SIG-M5 treated with dmso at 0.1 percent for 504 hours (cell line): ENCODE results near the gene PATJ.
"Not testable (repeated sequence)": the region's sequence is repeated elsewhere in the genome, so short reads cannot be mapped to it uniquely, and the experiment has no call there.

Source experiments
- DNase-seq: peaks from one replicate; lab custom pipeline; 2025; ENCODE audit not compliant: unreplicated experiment; lab: John Stamatoyannopoulos, UW

The PATJ gene

DNA sequence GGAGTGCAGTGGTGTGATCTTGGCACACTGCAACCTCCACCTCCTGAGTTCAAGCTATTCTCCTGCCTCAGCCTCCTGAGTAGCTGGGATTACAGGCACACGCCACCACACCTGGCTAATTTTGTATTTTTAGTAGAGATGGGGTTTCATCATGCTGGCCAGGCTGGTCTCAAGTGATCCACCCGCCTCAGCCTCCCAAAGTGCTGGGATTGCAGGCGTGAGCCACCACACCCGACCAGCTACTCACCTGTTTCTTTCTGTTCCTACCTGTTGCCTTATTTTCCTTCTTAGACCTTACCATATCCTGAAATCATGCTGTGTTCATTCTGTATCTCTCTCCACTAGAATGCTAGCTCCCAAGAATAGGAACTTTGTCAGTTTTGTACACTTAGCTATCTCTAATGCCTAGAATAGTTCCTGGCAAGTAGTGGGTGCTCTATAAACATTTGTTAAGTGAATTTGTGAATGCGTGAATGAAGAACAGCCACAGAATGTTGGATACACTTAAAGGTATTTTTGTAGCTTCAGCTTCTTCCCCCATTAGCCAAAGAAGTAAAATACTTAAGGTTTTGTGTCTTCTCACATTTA, 137.7 kb downstream of the PATJ start:
- DNase-seq, result not testable (repeated sequence)

DNA sequence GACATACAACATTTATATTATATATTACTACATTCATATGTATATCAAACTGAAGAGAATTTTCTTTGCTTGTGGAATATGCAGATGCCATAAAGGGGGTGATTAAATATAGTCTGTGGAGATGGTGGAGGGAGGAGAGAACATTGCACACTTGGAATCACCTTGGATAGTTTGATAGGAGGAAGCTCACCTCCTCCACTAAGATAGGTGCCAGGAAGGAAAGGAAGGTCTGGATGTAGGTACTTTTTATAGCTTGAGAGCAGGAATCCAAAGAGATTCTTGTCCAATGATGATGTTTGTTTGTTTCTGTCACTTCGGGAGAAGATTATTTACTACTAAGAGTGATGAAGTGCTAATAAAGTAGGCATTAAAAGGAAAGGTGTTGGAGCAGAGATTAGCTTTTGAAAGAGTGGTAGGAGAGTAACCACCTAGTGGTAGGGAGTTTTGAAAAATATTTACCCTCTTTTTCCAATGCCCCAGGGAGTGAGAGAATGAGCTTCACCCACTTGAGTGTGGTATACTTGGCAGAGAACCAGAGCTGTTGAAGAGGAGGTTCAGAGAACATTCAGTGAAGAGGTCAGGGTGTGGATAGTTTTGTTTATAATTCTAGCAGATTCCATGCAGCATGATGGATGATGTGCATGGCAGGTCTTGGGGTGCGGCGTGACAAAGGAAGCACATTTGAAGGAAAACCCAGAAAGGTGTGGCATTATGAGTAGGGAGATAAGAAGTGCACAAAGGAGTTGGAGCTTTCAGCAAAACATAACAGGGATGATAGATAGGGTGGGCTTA, 145.0 kb downstream of the PATJ start:
- no peak for DNase-seq

DNA sequence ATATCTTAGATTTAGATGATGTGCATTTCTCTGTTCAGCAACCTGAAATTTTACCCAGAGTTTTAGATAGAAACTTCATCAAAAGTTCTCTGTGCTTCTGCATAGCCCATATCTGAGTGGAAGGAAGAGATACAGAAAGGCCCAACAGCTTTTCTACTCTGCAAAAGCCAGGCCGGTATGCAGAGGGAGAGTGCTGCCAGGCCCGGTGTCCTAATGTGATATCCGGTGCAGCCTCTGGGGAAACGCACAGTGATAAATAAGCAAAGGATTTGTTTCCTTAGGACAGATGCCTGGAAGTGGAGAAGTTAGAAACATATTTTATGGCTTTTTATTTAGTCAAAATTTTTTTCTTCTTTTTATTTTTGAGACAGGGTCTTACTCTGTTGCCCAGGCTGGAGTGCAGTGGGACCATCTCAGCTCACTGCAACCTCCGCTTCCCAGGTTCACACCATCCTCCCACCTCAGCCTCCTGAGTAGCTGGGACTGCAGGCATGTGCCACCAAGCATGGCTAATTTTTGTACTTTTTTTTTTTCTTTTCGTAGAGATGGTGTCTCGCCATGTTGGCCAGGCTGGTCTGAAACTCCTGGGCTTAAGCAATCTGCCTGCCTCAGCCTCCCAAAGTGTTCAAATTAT, 145.8 kb downstream of the PATJ start:
- DNase-seq, result no peak

DNA sequence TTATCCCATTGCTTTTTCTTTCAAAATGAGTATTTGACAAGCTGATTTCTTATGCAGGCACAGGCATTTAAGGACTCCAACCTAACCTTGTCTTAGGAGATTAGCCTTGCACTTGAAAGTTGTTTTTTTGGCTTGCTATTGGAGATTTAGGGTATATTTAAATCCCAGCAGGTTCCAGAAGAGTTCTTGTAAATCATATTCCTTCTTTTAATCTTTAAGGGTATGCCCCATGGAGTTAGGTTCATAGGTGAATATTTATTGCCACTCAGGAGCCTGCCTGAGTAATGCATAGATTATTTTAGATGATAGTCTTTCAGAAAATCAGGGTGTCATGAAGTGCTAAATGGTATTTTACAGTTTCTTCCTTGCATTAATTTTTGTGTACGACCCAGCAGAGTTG, 146.5 kb downstream of the PATJ start:
- DNase-seq, result no peak

DNA sequence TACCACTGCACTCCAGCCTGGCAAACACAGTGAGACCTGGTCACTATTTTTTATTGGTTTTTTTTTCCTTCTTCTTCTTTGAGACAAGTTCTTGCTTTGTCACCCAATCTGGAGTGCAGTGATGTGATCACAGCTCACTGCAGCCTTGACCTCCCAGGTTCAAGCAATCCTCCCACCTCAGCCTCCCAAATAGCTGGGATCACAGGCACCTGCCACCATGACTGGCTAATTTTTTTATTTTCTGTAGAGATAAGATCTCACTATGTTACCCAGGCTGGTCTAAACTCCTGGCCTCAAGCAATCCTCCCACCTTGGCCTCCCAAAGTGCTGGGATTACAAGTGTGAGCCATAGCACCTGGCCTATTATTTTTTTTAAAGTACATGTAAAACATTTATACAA, 148.2 kb downstream of the PATJ start:
- DNase-seq, result not testable (repeated sequence)

DNA sequence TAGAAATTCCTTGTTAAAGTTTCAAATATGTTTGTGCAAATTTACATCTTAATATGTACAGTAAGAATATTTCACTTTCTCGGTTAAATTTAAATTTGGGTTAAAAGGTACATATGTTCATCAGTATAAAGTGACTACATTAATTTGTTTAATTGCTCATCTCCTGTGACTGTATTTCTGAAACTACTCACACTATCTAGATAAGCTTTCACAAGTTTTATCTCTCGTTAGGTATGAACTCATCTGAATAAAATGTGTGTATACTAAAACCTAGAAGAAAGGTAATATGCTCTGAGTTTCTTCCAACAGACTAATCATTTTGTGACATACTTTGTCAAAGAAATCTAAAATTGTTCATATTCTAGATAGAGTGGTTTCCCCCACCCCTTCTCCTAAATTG, 150.7 kb downstream of the PATJ start:
- DNase-seq, result no peak

DNA sequence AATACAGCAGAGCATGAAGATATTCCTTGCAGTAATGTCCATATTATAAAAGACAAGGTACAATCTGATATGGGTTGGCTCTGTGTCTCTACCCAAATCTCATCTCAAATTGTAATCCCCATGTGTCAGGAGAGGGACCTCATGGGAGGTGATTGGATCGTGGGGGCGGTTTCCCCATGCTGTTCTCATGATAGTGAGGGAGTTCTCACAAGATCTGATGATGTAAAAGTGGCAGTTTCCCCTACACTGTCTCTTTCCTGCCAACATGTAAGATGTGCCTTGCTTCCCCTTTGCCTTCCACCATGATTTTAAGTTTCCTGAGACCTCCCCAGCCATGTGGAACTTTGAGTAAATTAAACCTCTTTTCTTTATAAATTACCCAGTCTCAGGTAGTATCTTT, 152.0 kb downstream of the PATJ start:
- DNase-seq, result not testable (repeated sequence)

DNA sequence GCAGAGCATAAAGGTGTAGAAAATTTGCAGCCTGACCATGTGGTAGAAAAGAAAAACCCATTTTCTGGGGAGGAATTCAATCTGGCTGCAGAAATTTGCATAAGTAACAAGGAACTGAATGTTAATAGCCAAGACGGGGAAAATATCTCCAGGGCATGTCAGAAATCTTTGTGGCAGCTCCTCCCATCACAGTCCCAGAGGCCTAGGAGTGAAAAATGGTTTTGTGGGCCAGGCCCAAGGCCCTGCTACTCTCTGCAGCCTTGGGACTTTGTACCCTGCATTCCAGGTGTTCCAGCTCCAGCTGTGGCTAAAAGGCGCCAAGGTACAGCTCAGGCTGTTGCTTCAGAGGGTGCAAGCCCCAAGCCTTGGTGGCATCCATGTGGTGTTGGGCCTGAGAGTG, 152.9 kb downstream of the PATJ start:
- no peak for DNase-seq

DNA sequence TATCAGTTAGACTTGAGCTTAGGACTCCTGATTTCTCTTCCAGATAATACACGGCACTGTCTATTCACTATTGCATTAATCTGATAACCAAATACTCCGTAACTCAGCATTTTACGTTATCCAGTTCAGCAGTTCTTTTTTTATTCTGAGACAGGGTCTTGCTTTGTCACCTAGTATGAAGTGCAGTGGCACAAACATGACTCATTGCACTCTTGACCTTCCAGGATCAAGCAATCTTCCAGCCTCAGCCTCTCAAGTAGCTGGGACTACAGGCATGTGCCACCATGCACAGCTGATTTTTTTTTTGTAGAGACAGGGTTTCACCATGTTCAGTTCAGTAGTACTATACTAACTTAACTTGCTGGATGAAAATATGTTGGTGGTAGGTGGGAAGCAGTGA, 156.4 kb downstream of the PATJ start:
- DNase-seq, result no peak

DNA sequence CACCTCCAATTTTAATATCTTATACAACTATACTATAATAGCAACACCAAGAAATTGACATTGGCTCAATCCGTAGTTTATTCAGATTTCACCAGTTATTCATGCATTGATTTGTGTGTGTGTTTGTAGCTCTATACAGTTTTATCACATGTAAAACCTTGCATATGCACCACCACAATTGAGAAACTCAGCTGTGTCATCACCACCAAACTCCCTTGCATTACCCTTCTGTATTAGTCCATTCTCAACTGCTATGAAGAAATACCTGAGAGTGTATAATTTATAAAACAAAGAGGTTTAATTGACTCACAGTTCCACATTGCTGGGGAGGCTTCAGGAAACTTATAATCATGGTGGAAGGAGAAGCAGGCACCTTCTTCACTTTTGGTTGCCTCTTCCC, 162.1 kb downstream of the PATJ start:
- no peak for DNase-seq

DNA sequence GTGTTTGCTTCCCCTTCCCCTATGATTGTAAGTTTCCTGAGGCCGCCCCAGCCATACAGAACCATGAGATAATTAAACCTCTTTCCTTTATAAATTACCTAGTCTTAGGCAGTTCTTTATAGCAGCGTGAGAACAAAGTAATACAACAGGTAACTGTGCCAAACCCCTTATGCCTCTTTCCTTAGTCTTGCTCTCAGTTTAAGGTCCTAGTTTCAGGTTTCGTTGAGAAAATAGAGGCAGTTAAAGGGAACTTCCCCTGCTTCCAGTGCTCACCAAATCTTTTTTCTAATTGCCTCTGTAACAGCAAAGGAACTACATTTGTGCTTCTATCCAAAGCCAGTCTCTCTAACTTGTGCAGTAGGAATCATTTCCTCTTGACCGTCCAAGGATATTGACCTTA, 164.8 kb downstream of the PATJ start:
- no peak for DNase-seq

DNA sequence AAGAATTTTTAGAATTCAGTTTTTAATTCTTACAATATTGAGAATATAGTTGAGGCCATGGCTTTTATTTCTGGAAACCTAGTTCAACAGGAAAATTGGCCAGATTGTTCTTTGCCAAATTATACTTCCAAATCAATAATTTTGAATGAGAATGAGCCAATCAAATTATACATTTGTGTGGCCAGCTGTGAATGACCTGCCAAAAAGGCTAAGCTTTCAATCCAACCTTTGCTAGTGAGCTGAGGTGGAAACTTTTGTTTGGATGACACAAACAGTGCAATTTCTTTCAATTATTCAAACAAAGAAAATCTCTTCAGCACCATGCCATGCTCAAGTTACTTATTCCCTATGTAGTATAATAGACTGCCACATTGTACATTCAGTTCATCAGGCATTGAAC, 167.8 kb downstream of the PATJ start:
- DNase-seq, result no peak

DNA sequence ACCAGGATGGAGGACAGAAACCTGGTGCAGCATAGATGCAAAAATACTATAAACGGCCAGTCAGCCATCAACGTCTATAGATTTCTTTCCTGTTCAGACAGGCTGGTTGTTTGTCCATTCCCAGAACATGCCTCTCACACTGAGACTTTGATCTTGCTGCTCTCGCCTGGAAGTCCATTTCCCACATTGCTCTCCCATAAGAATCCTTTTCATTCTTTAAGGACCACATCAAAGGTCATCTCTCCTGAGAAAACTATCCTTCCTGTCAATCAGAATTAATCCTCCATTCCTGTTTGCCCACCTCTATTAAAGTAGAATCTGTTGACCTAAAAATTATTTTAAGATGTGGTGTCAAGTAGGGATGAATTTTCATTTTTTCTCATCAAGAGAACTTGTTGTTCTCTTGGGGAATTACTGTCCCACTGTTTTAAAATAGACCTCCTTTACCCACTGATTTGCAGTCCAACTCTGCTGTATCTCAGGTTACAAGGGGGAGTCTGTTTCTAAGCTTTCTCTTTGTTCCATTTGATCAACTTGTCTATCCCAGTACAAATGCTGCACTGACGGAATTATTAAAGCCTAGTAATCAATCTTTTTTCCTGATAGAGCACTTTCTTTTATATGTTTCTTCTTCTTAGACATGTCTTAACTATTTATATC, 172.7 kb downstream of the PATJ start:
- DNase-seq, result no peak

DNA sequence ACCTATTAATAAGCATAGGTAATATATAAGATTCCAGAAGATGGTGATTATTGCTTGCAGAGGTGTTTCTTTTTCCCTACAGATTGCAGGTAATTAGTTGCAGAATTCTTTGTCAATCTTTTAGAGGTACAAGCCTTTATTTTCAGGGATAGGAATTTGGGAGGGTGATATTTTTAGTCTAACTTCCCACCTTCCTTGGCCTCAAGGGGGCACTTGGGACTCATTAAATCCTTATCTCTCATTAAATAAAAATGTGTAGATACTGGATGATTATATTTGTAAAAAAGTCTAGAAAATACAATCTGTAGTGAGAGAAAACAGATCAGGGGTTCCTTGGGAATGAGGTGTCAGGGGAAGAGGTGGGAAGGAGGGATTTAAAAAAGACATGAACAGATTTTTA, 179.2 kb downstream of the PATJ start:
- DNase-seq, result no peak

DNA sequence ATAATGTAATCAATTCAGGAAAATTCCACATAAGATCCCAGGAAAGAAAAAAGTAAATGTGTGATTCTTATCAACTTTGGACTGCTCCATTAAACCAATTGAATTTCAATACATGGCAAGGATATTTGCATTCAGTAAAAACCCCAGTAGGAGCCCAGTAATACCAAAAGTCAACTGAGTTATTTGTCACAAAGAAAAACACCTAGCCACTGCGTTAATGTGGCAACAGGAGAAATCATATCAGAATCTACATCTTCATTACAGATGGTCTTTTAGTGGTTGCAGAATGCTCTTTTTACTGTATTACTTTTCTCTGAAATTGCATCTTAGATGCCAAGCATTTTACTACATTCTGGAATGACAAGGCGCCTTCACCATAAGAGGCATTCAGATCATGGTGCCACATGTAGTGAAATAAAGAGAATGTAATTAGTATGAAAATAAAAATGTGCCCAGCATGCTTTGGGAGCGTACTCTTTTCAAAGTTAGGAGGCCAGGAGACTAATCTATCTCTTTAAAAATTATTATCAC, 180.7 kb downstream of the PATJ start:
- DNase-seq, result no peak

DNA sequence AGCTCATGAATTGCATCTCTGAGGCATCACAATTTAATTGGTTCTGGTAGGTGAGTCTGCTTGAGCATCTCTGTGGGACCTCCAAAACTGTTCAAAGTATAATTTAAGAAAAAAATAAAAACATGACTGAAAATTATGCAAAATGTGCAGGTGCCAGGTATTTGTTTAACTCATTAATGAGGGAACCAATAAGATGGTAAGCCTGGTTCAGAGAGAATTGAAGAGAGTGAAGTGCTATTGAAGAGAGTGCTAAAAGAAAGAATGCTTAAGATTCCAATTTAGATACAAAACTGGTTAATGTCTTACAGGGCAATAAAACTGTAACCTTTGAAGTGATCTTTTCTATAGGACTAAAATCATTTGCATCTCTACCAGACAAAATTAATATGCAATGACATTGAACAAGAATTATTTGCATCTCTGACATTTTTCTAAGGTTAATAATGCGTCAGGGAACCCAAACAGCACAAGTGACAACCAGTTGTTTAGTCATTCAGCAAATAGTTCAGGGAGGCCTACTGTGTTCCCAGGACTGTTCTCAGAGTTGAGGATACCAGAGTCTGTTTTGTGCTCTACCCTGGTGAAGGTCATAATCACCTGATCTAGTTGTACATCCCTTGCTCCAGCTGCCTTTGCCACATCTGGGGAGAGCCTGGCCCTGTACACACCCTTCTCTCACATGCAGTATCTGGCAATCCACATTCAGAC, 183.5 kb downstream of the PATJ start:
- DNase-seq, result no peak

DNA sequence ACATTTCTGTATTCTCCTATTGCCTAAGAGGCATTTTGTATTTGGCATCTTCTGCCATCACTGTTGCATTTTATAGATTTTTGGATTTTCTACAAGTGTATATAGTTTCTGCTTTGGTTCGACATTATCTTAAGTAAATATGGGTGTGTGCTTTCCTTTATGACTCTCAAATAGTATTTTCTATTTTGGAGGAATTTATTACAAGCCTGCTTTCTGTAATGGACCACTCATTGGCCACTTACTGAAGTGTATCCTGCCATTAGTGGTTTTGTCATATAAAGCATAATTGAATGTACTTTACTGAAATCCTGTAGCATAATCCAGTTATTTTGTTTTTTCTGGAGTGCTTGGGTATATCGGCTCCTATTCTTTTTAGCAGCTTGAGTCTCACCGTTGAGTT, 184.3 kb downstream of the PATJ start:
- DNase-seq, result no peak

DNA sequence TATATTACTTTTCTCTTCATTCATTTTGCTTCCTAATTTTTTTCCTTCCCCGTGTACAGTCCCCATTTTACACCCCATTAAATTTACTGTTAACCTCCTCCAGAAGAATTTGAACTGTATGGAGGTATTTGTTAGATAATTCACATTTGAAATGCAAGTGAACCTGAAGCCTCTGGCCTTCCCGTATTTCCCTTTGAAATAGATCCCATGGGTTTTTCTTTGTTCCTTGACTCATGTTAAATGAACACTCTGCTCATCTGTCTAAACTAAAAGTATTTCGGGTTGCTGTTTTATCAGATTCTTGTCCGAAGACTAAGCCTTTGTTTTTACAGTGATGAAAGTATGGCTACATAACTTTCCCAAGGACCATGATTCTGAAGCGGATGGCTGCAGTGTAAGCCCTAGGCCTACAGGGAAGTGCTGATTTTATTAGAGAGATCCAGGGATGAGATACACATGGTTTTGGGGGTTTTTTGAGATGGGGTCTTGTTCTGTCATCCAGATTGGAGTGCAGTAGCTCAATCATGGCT, 187.9 kb downstream of the PATJ start:
- DNase-seq, result no peak

DNA sequence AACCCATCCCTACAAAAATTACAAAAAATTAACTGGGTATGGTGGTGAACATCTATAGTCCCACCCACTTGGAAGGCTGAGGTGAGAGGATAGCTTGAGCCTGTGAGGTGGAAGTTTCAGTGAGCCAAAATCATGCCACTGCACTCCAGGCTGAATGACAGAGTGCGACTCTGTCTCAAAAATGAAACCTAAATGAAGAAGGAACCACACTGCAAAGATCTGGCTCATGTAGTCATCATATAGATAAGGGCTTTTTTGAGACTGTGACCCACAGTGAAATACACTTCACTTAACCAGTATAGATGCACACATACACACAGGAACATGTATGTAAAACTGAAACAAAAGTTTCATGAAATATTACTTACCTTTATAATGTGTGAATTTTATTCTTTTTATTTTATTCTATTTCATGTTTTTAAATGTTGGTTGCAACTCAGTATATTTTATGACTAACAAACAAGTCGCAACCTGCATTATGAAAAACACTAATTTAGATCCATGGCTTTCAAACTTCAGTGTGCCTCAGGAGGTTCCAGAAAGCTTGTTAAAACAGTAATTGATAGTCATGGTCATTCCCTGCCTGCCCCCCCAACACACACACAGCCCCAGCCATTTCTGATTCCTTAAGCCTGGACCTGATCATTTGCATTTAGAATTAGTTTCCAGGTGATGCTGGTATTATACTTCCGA, 189.5 kb downstream of the PATJ start:
- DNase-seq, result no peak

DNA sequence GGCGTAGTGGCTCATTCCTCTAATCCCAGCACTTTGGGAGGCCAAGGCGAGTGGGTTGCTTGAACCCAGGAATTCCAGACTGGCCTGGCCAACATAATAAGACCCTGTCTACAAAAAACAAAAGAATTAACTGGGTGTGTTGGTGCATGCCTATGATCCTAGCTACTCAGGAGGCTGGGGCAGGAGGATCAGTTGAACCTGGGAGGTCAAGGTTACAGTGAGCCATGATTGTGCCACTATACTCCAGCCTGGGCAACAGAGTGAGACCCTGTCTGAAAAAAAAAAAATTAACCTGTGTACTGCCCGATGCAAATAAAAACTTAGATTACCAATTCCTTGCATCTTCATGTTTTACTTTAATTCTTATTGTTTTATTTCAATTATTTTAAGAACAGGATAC, 193.2 kb downstream of the PATJ start:
- DNase-seq, result no peak
